Choroid plexus epithelial cell (primary cell): ENCODE measurements around the gene HERPUD2.
A peak's percentile ranks its signal among the peaks of the same experiment; 100 is the strongest.

Experiments
- DNase-seq: peaks from one replicate; pipeline ENCODE4 v3.0.0-alpha.2; 2010; ENCODE audit warnings: low read depth
- H3K4me3 ChIP-seq: 2 replicates; pipeline ENCODE4 v1.5.1; 2011; ENCODE audit warnings: low read depth, mild to moderate bottlenecking, control low read depth, low read length, moderate library complexity
- TF ChIP-seq, protein P1 (sequence below): conservative IDR thresholded peaks from 2 replicates; pipeline ENCODE4 v1.5.1; 2011; ENCODE audit warnings: low read depth, mild to moderate bottlenecking, control low read depth, inconsistent platforms, low read length, moderate library complexity

Gene HERPUD2

DNA sequence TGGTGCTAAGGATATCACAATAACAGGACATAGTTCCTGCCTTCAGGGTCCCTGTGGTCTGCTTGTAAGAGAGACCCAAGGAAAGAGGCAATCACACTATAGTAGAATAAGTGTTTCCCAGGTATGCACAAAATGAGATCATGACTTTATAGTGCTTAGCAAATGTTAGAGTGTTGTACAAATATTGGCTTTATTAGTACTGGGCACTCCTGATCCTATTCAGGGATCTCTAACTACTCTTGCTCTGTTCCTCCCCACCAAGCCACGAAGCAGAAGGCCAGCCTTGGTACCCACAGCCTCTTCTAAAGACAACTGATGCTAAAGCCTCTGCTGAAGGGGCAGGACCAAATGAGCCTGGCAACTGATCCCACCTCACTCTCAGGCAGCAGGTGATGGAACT, 75.1 kb downstream of the HERPUD2 start:
- H3K4me3 ChIP-seq = no peak overlapping the region
- DNase-seq = no peak
- TF ChIP-seq, protein P1, sequence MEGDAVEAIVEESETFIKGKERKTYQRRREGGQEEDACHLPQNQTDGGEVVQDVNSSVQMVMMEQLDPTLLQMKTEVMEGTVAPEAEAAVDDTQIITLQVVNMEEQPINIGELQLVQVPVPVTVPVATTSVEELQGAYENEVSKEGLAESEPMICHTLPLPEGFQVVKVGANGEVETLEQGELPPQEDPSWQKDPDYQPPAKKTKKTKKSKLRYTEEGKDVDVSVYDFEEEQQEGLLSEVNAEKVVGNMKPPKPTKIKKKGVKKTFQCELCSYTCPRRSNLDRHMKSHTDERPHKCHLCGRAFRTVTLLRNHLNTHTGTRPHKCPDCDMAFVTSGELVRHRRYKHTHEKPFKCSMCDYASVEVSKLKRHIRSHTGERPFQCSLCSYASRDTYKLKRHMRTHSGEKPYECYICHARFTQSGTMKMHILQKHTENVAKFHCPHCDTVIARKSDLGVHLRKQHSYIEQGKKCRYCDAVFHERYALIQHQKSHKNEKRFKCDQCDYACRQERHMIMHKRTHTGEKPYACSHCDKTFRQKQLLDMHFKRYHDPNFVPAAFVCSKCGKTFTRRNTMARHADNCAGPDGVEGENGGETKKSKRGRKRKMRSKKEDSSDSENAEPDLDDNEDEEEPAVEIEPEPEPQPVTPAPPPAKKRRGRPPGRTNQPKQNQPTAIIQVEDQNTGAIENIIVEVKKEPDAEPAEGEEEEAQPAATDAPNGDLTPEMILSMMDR = no peak

- peak; percentile 55 for DNase-seq
- TF ChIP-seq, protein P1 = no peak
- no peak overlapping the region for H3K4me3 ChIP-seq
Observed at GRCh38 chr7:35617041-35617440, 77.9 kb downstream of the HERPUD2 start.

GRCh38 chr7:35613150-35613549, 81.8 kb downstream of the HERPUD2 start:
- TF ChIP-seq, protein P1 = no peak
- DNase-seq = peak; percentile 61
- no peak overlapping the region for H3K4me3 ChIP-seq

- peak; percentile 78 for DNase-seq
- TF ChIP-seq, protein P1 = no peak
- no peak overlapping the region for H3K4me3 ChIP-seq
Observed at GRCh38 chr7:35605760-35606159, 89.2 kb downstream of the HERPUD2 start.

DNA sequence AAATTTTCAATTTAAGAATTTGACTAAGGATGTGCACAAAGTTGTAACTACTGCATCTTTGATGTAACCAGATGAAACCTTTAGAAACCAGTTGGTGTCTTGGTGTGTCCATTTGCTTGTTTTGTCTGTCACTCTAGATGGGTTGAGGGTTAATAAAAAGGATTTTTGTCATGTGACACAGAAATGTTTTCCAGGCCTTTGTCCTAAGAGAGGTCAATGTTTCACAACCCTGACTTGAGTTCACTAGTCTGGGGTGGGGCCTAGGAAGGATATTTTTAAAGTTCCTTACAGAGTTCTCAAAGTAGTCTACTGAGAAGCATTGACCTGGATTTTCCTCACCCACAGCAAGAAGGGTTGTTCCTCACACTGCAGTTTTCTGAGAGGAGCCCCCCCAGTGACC, 90.3 kb downstream of the HERPUD2 start:
- no peak for DNase-seq
- TF ChIP-seq, protein P1 = no peak
- H3K4me3 ChIP-seq = no peak overlapping the region

DNA sequence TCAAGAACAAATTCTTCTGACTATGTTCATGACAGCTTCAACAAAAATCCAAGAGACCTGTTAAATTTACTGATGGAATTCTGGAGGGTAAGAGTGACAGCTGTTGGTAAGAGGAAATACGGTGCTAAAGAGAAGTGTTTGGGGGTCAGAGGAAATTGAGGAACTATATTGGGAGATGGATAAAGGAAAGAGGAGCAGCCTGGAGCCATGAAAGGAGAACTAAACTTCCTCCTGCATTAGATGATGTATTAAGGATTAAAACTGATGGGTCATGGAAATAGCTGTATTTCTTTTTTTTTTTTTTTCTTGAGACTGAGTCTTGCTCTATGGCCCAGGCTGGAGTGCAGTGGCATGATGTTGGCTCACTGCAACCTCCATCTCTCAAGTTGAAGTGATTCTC, 95.3 kb downstream of the HERPUD2 start:
- TF ChIP-seq, protein P1 = no peak
- no peak for DNase-seq
- H3K4me3 ChIP-seq = no peak overlapping the region

DNA sequence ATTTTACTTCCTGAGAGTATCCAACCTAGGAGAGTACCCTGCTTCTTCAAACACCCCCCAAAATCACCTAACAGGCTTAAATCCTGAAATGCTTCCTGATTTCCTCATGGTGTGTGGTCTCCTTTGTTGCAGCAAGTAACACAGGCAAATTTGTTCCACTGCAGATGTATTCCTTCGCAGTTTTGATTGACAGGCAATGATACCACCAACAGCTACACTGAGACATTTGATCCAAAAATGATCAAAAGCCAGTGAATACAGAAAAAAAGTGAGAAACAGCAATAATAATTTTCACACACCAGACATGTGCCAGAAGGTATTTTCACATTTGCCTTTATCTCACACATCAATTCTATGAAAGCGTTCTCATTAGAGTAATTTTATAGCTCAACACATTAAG, 95.9 kb downstream of the HERPUD2 start:
- no peak overlapping the region for H3K4me3 ChIP-seq
- TF ChIP-seq, protein P1 = no peak
- no peak for DNase-seq
